Kidney (tissue), 14 donors: ENCODE results near the gene CTSC. TPM values are rescaled to one million over a fixed set of nuclear protein-coding genes. Genes with fewer than 3 reads are reported as not detected.

Source experiments
- DNase-seq, 5 donors: peaks; one replicate each; pipeline ENCODE4 v3.0.0-alpha.2; 2013 to 2020
- FAIRE-seq: peaks from 2 replicates; lab custom pipeline; 2012; peaks lifted over from hg19 to GRCh38; lab: Jason Lieb, UNC
- H3K27ac ChIP-seq, 2 donors: one replicate each; pipeline ENCODE4 v1.7.0; 2013; ENCODE audit warnings: low read depth in 2 of 2, low read length in 2 of 2, inconsistent platforms in 1 of 2
- H3K27me3 ChIP-seq: one replicate; pipeline ENCODE4 v1.7.1; 2013; ENCODE audit warnings: low read length, inconsistent platforms; ENCODE audit not compliant: control insufficient read depth, insufficient read depth
- H3K36me3 ChIP-seq, 3 donors: one replicate each; pipeline versions ENCODE4 v1.7.0 to v1.7.1; 2013; ENCODE audit warnings: low read length in 3 of 3, control low read depth in 1 of 3, inconsistent platforms in 1 of 3; ENCODE audit not compliant: insufficient read depth in 3 of 3, control insufficient read depth in 2 of 3
- H3K4me1 ChIP-seq, 3 donors: one replicate each; pipeline versions ENCODE4 v1.7.0 to v1.7.1; 2013; ENCODE audit warnings: low read length in 3 of 3, inconsistent platforms in 1 of 3, low read depth in 1 of 3; ENCODE audit not compliant: control insufficient read depth in 2 of 3, insufficient read depth in 2 of 3
- H3K4me3 ChIP-seq, 3 donors: one replicate each; pipeline versions ENCODE4 v1.7.0 to v1.8.1; 2013; ENCODE audit warnings: low read length in 3 of 3, control low read depth in 1 of 3, inconsistent platforms in 1 of 3
- H3K9ac ChIP-seq, 3 donors: one replicate each; pipeline versions ENCODE4 v1.7.0 to v1.7.1; 2013; ENCODE audit warnings: low read length in 3 of 3, control low read depth in 1 of 3, inconsistent platforms in 1 of 3
- H3K9me3 ChIP-seq, 3 donors: one replicate each; pipeline versions ENCODE4 v1.7.0 to v1.7.1; 2013; ENCODE audit warnings: low read length in 3 of 3, control low read depth in 1 of 3, inconsistent platforms in 1 of 3; ENCODE audit not compliant: control insufficient read depth in 2 of 3, insufficient read depth in 1 of 3
- CTCF ChIP-seq: IDR thresholded peaks from 3 replicates; pipeline ENCODE4 v1.5.1; 2012; ENCODE audit warnings: mild to moderate bottlenecking, moderate library complexity, borderline replicate concordance; ENCODE audit not compliant: insufficient read depth; ENCODE audit errors: extremely low read depth
- intact Hi-C: fragments of 100-400 bp; cut with DNase I; formaldehyde crosslinking; loops from one replicate; pipeline ENCODE4 v1.11.1; 2022
- polyA plus RNA-seq: library from polyadenylated mRNA; stranded (reverse); fragments of 350-450 nt; fragmentation: Illumina TruSeq; extraction: RNeasy Lipid Tissue Mini Kit (QIAGEN cat#74804); gene quantifications from one replicate; pipeline ENCODE4 v1.2.3, GENCODE V29; 2014; ENCODE audit warnings: low read depth, low replicate concordance; ENCODE audit not compliant: insufficient read depth
- total RNA-seq: library from RNA; stranded (reverse); fragmentation: NEBNext Ultra II Directional; extraction: Animal tissue kit (Norgen Biotek cat#: 25700); gene quantifications from one replicate; pipeline ENCODE4 v1.2.1, GENCODE V29; 2021
- donor health status: control.
- donor health status: control.
- donor health status: control.
- donor health status: control.
- donor health status: control.
- donor health status: DM: yes; HTN: yes; CAD: no.
- donor health status: Normal renal cell carcinoma (clear cell type).

The CTSC gene
- total and polyA plus RNA-seq, 2 donors from 2014 or later, result 187 to 191 TPM

GRCh38 chr11:88345408-88345807 lies 7.9 kb upstream of the CTSC start:
- TF ChIP-seq CTCF, result no peak

GRCh38 chr11:88344869-88345268 lies 7.3 kb upstream of the CTSC start:
- TF ChIP-seq CTCF, result no peak
- FAIRE-seq, result no peak

More at GRCh38 chr11:88345408-88345807, 7.9 kb upstream of the CTSC start:
- Histone ChIP-seq H3K27me3 (no peaks in the 10 kb centered on the region), H3K36me3 (no peaks in the 10 kb centered on the region), H3K9me3 (no peaks in the 10 kb centered on the region), H3K4me3 (no peak overlapping the region), H3K27ac (no peak overlapping the region), H3K9ac (no peak overlapping the region), H3K4me1 (peaks cover 0 to 2% (median 0%) of the 10 kb centered on the region in 3 donors)
- FAIRE-seq (no peak), DNase-seq (no peak)
- intact Hi-C loops, result no loop called here

DNA sequence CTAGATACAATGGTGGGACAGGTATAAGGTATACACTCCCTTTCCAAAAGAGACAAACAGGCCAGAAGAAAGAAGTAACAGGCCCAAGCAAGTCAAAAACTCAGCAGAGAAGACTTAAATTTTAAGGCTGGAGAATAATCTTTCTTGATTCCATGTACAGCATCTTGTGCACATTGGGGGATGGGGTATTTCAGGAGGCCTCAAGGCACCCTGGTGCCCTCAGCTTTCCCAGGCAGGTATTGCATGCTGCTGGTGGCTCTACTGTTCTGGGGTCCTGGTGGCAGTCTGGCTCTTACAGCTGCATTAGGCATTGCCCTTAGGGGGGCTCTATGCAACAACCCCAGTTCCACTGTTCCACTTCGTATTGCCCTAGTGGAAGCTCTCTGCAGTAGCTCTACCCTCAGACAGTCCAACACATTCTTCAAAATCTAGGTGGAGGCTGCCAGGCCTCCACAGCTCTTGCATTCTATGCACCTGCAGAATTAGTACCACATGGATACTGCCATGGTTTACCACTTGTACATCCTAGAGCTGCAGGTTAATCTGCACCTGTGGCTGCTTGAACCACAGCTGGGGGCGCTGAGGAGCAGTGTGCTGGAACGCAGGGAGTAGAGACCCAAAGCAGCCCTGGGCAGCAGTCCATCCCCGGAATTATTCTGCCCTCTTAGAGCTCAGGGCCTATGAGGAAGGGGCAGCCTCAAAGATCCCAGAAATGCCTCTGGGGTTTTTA lies 4.2 kb upstream of the CTSC start:
- H3K27me3 ChIP-seq, result no peaks in the 10 kb centered on the region
- intact Hi-C loops, result no loop called here
- H3K27ac ChIP-seq, result no peak overlapping the region
- H3K36me3 ChIP-seq, result no peaks in the 10 kb centered on the region
- DNase-seq (no peak), FAIRE-seq (no peak)
- TF ChIP-seq CTCF, result no peak
- H3K9ac ChIP-seq, result no peak overlapping the region
- peaks cover 0 to 3% (median 2%) of the 10 kb centered on the region in 3 donors for H3K4me1 ChIP-seq
- no peaks in the 10 kb centered on the region for H3K9me3 ChIP-seq
- no peak overlapping the region for H3K4me3 ChIP-seq

More at GRCh38 chr11:88344869-88345268, 7.3 kb upstream of the CTSC start:
- H3K27me3 ChIP-seq, result no peaks in the 10 kb centered on the region
- DNase-seq, result no peak
- intact Hi-C loops, result no loop called here
- H3K27ac ChIP-seq, result no peak overlapping the region
- no peaks in the 10 kb centered on the region for H3K9me3 ChIP-seq
- peaks cover 0 to 2% (median 0%) of the 10 kb centered on the region in 3 donors for H3K4me1 ChIP-seq
- no peaks in the 10 kb centered on the region for H3K36me3 ChIP-seq
- no peak overlapping the region for H3K4me3 ChIP-seq
- H3K9ac ChIP-seq, result no peak overlapping the region
